ENCODE results near the gene SLC30A7.
A peak's percentile ranks its signal among the peaks of the same experiment; 100 is the strongest.
"Not testable (repeated sequence)": the region's sequence is repeated elsewhere in the genome, so short reads cannot be mapped to it uniquely, and the experiment has no call there.

SLC30A7 gene

GRCh38 chr1:100941580-100942216 is 45.8 kb downstream of the SLC30A7 start:
- DNase-seq = no peak

- no peak for DNase-seq
Measured at GRCh38 chr1:100942304-100943046, 46.6 kb downstream of the SLC30A7 start.

- no peak for DNase-seq
Measured at GRCh38 chr1:100943533-100943932, 47.6 kb downstream of the SLC30A7 start.

- not testable (repeated sequence) for DNase-seq
Measured at GRCh38 chr1:100946064-100946463, 50.2 kb downstream of the SLC30A7 start.

GRCh38 chr1:100947816-100948215 is 51.9 kb downstream of the SLC30A7 start:
- DNase-seq = not testable (repeated sequence)

GRCh38 chr1:100948721-100949405 is 53.0 kb downstream of the SLC30A7 start:
- DNase-seq = not testable (repeated sequence)

- DNase-seq = peak in 2 of 4 experiments; percentile 59 to 67
Measured at GRCh38 chr1:100949515-100950158, 53.7 kb downstream of the SLC30A7 start.

GRCh38 chr1:100950337-100950736 is 54.4 kb downstream of the SLC30A7 start:
- no peak for DNase-seq

GRCh38 chr1:100950781-100951180 is 54.9 kb downstream of the SLC30A7 start:
- no peak for DNase-seq

GRCh38 chr1:100952104-100952745 is 56.3 kb downstream of the SLC30A7 start:
- no peak for DNase-seq

GRCh38 chr1:100952970-100953369 is 57.1 kb downstream of the SLC30A7 start:
- DNase-seq = not testable (repeated sequence)

GRCh38 chr1:100953960-100954730 is 58.3 kb downstream of the SLC30A7 start:
- no peak for DNase-seq

- DNase-seq = no peak
Measured at GRCh38 chr1:100955322-100955721, 59.4 kb downstream of the SLC30A7 start.

GRCh38 chr1:100959502-100960060 is 63.7 kb downstream of the SLC30A7 start:
- no peak for DNase-seq

GRCh38 chr1:100960098-100960497 is 64.2 kb downstream of the SLC30A7 start:
- DNase-seq = no peak

GRCh38 chr1:100968621-100969020 is 72.7 kb downstream of the SLC30A7 start:
- no peak for DNase-seq

- DNase-seq = no peak
Measured at GRCh38 chr1:100969327-100969726, 73.4 kb downstream of the SLC30A7 start.

GRCh38 chr1:100971021-100971420 is 75.1 kb downstream of the SLC30A7 start:
- DNase-seq = no peak

GRCh38 chr1:100972185-100972584 is 76.3 kb downstream of the SLC30A7 start:
- DNase-seq = no peak

GRCh38 chr1:100976936-100977335 is 81.0 kb downstream of the SLC30A7 start:
- no peak for DNase-seq

GRCh38 chr1:100979631-100980030 is 83.7 kb downstream of the SLC30A7 start:
- DNase-seq = no peak

GRCh38 chr1:100982793-100983192 is 86.9 kb downstream of the SLC30A7 start:
- DNase-seq = no peak

Measured in activated CD4-positive, CD25-positive, alpha-beta regulatory T cell (primary cell).